Endothelial cell of hepatic sinusoid (primary cell): ENCODE measurements around the gene SIGLEC6.

Source experiments
- in situ Hi-C: cut with HindIII; loops from 2 replicates; pipeline ENCODE4 v1.10.0; 2017; ENCODE audit warnings: low sequenced_read_pairs

SIGLEC6 gene

DNA sequence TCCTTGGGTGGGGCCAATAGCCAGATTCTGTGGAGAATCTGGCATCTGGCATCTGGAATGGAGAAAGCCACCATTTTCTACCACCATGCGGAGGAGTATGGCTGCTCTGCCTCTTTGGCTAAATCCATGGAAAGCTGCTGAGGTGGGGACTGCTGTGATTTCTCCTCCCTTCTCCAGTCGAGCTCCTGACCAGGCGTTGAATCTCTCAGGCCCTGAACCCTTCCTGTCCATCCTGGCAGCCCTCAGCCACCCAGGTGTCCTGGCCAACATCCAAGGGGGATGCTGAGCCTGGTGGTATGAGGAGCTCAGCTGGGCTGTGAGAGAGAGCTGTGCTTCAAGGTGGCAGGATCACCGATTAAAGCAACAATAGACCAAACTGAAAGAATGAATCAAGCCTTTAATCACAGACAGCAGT lies 17.4 kb upstream of the SIGLEC6 start:
- in situ Hi-C loops, result loop anchor here (5.0 kb wide), 1 partner anchor 48 kb away; no protein-coding TSS in a partner anchor

DNA sequence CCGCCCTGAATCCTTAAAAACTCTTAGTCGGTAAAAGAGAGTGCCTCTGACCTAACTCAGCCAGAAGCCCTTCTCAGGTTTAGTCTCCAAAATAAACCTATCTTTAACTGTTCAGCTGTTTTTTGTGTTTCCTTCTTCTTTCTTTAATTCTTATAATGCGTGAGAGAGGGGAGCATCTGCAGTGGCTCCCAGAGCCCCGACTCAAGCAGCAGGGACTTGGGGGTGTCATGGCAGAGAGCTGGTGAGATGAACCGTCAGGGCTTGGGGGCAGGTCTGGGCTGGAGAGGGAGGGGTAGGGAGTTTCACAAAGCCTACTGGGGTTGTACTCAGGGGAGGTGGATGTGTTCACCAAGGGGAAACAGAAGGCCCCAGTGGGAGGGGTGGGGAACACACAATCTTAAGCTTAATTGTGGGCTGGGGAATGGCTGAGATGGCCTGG lies 16.8 kb upstream of the SIGLEC6 start:
- in situ Hi-C loops, result loop anchor here (5.0 kb wide), 1 partner anchor 49 kb away; no protein-coding TSS in a partner anchor

GRCh38 chr19:51547397-51548212 lies 16.1 kb upstream of the SIGLEC6 start:
- in situ Hi-C loops, result loop anchor here (5.0 kb wide), 1 partner anchor 50 kb away; no protein-coding TSS in a partner anchor

DNA sequence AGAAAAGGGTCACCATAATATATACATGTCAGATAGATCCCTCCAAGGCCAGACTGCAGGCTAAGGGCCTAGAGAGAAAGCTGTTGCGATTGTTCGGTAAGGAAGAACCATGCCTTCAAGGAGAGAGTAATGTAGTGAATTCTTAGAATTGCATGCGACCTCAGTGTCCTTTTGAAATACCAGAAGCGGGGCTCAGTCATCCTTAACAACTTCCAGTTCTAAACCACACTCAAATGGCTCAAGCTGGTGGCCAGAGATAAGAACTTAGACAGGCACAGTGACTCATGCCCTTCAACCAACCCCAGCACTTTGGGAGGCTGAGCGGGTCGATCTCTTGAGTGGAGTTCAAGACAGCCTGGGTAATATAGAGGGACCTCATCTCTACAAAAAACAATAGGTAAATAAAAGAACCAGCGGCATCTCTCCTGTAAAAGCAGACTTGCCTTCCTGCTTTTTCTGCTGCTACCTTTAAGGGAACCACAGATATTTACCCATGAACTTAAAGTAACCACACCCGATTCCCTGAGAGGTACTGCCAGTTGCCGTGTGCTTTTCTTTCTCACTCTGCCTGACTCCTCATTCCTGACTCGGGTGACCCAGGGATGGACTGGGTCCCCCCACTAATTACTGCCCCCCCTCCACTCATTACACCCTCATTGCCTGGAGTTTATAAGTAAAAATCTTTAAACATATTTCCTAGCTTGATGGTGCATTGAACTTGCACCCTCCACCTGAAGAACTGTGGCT lies 15.4 kb upstream of the SIGLEC6 start:
- in situ Hi-C loops, result loop anchor here (5.0 kb wide), 1 partner anchor 50 kb away; no protein-coding TSS in a partner anchor

DNA sequence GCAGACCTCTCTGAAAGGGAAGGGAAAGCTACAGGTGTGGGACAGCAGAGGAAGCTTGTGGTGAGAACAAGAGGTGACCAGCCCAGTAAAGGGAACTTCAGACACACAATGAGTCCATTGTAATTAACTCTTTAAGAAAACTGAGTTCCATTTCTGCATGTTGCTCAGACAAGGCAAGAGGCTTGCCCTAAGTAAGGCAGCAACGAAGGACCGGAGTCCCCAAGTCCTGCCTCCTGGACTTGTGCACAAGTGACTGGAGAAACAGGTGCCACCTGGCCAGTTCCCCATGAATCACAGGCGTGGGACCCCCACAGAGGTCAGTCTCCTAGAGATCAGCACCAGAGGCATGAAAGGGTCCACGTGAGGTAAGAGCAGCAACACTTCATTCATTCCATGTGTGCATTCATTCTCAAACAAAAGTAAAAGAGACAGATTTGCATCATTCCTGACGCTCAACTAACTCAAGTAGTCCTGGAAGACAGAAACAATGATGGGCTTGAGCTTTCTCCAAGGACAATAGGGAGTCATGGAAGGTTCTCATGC lies 14.7 kb upstream of the SIGLEC6 start:
- in situ Hi-C loops, result loop anchor here (5.0 kb wide), 1 partner anchor 51 kb away; no protein-coding TSS in a partner anchor

GRCh38 chr19:51544038-51544437 lies 12.6 kb upstream of the SIGLEC6 start:
- in situ Hi-C loops, result no loop called here

GRCh38 chr19:51542699-51543098 lies 11.2 kb upstream of the SIGLEC6 start:
- in situ Hi-C loops, result no loop called here

DNA sequence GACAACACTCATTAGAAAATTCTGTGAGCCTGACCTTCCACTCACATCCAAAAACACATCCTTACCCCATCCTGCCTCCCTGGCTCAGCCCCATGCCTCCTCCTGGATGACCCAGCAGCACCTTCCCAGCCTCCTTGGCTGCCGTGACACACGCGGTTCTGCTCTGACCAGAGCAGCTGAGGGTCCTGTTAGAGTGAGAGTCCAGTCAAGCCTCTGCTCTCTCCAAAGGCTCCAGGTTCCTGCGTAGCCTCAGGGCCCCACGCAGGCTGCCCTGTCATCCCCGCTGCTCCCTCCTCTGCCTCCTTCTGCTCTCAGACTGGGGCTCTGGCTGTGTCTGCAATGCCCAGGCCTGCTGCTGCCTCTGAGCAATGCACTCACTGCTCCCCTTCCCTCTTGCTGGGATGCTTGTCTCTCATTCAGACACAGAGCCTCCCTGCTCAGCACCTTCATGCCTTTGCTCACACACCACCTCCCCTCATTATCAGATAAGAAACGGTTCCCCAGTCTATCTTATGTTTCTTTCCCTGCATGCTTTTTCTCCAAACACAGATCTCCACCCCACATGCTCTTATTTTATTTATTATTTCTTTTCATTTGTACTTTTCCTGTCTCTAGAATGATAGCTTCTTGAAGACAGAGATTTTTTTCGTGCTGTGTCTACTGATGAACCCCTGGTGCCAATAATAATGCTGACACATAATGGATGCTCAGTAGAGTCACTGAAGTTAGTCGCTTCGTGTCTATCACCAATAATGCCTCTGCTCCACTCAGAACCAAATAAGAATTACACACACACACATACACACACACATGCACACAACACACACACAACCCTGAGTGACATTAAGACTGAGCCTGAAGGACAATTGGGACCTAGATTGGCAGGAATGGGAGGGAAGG lies 10.2 kb upstream of the SIGLEC6 start:
- in situ Hi-C loops, result no loop called here

GRCh38 chr19:51539821-51540366 lies 8.4 kb upstream of the SIGLEC6 start:
- in situ Hi-C loops, result no loop called here

DNA sequence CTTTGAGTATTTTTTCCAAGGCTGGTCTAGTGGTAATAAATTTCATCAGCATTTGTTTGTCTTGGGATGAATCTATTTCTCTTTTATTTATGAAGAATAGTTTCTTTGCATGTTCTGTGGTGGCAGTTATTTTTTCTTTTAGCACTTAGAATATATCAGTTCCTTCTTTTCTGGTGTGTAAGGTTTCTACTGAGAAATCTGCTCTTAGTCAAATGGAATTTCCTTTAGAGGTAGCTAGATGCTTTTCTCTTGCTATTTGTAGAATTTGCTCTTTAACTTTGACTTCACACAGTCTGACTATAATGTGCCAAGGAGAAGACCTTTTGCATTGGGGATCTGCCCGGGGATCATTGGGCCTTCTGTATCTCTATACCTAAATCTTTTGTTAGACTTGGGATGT lies 4.1 kb upstream of the SIGLEC6 start:
- in situ Hi-C loops, result no loop called here

- in situ Hi-C loops, result no loop called here
Observed at GRCh38 chr19:51530616-51531015, 854 bp downstream of the SIGLEC6 start.

GRCh38 chr19:51529301-51529700 lies 2.2 kb downstream of the SIGLEC6 start:
- in situ Hi-C loops, result no loop called here

- in situ Hi-C loops, result no loop called here
Observed at GRCh38 chr19:51525651-51526050, 5.8 kb downstream of the SIGLEC6 start.

- in situ Hi-C loops, result no loop called here
Observed at GRCh38 chr19:51524666-51525264, 6.7 kb downstream of the SIGLEC6 start.

DNA sequence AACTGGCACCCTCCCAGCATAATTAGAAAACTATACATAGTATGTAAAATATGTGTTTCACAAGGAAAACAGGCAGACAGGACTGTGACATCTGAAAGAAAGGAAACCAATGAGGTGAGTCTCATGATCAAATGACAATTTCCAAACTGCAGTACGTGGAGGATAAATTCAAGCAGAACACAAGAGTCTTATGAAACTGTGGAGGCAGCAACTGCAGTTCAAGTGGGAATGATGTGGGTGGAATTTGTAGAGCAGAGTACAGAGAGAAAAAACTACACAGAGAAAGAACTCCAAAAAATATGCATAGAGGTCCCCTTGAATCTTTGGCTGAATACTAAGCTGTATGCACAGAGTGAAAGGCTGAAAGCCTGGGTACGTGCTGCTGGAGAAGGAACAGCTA lies 9.7 kb downstream of the SIGLEC6 start:
- in situ Hi-C loops, result no loop called here

- in situ Hi-C loops, result no loop called here
Observed at GRCh38 chr19:51521357-51521756, 10.1 kb downstream of the SIGLEC6 start.

DNA sequence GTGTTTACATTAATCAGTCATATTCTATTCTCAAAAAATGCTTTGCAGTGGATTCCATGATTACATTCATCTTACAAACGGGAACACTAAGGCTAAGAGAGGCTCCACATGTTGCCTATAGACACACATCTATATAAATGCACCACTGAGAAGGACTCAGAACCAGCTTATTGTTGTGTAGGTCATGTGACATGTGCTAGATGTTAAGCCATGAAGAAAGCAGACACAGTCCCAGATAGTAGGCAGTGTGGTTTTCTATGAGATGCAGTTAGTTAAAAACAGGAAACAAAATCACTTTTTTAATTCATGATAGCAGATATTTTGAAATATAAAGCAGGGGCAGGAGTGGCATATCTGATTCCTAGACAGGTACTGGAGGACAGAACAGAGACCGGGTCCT lies 10.7 kb downstream of the SIGLEC6 start:
- in situ Hi-C loops, result no loop called here

DNA sequence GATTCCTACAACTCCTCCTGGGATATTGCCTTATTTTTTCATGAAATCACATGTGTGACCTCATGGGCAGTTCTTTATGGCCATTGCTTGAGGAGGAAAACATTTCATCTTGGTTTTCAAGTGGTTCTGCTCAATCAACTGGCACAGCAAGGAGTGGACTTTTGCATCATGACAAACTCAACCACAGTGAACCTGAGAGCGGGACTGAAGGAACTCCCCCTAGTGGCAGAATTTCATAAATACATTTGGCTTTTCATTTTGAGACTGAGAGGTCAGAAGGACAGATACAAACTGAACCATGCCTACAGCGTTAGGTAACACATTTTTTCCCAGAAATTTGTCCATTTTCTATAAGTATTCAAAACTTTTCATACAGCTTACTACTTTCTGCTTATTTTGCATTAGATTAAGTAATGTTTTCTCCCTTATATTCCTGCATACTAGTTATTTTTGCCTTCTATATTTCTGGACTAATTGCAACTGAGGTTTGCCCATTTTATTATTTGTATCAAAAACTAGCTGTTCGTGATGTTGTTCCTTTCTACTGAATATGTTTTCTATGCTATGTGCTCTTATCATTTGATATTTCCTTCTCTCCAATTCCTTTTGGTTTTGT lies 16.5 kb downstream of the SIGLEC6 start:
- in situ Hi-C loops, result no loop called here

DNA sequence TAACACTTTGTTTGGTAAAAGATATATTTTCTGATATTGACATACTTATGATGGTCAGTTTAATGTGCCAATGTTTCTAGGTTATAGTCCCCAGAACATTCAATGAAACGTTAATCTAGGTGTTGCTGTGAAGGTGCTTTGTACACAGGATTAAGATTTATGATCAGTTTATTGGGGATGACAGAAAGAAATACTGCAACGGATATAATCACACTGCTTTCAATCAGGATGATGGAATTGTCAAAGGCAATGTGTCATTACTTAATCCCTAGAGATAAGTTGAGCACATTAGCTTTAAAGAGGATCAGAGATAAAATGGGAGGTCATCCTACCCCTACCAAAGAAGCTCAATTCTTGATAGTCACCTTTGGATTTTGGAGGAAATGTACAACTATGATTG lies 17.5 kb downstream of the SIGLEC6 start:
- in situ Hi-C loops, result no loop called here
